ENCODE measurements around the gene ASPSCR1.
"Not testable (repeated sequence)": the region's sequence is repeated elsewhere in the genome, so short reads cannot be mapped to it uniquely, and the experiment has no call there.

ASPSCR1 gene

DNA sequence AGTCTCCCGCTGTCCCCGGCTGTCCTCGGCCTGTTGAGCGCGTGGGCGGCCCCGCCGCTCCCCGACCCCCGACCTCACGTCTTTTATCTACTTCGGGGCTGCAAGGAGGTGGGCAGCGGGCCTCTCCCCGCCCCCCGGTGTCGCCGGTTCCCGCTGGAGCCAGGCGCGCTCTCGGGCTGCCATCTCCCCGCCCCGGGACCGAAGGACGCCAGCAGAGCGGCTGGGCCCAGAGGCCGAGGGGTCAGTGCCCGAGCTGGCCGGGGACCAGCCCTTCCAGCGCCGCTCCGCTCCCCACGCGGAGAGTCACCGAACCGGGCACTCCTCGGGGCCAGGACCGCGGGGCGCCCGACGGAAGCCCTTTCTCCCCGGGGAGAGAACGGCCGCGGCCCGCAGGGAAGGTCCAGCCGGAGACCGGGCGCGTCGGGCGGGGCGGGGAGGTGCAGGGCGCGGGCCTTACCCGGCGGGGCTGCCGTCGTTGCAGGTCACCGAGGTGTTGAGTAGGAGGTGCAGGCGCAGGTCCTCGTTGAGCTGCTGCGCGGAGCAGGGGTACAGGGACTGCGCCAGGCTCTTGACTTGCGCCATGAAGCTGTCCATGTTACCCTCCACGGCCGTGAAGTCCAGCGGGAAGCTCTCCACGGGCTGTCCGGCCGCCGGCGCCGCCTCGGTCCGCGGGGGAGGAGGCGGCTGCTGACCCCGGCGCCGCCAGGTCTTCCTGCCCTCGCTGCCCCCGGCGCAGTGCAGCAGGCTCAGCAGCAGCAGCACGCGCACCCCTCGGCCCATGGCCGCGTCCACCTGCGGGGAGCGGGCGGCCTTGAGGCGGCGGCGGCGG, 17.1 kb upstream of the ASPSCR1 start:
- no peak for DNase-seq

GRCh38 chr17:81961087-81961511, 16.3 kb upstream of the ASPSCR1 start, which contains the start of gene NOTUM:
TSS of gene NOTUM (minus strand) at chr17:81961187. CDS start at chr17:81960909, 278 bp downstream.
- DNase-seq, result no peak

GRCh38 chr17:81961521-81962498, 15.6 kb upstream of the ASPSCR1 start:
- no peak for DNase-seq

- no peak for DNase-seq
Observed at GRCh38 chr17:81962499-81963441, 14.7 kb upstream of the ASPSCR1 start.

GRCh38 chr17:81964081-81964849, 13.2 kb upstream of the ASPSCR1 start:
- DNase-seq, result no peak

DNA sequence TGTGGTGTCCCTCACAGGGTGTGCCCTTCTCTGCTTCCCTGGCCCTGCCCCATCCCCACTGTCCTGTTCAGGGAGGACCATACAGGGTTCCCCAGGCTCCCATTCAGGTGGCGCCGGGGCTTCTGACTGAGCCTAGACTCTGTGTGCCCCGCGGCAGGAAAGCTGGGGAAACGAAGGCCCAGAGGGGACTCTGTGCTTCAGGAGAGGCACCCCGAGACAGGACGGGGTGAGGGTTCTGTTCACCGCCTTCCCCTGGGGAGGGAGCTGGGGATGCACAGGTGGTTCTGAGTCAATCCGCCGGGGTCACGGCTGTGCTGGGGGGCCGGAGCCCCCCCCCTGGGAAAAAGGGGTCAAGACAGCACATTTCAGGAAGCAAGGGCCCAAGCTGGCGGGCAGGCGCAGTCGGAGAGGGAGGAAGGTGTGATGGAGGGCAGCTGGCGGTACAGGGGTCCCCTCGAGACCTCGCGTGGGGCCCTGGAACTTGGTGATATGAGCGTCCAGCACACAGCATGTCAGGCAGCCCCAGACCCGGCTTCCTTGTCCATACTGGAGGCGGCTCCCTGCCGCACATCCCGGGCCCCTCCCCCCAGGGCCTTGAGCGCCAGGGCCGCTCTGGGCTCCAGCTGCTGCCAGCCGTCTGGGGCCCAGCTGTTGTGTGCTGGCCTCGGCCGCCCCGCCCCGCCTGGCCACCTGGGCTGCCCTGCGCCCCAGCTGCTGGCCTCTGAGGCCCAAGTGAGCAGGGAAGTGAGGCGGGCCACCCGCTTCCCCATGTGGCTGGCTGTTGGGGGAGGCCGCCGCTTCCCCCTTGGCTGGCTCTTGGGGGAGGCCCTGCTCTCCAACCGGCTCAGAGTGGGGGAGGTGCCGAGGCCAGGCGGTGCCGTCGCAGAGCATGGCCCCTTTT, 10.8 kb upstream of the ASPSCR1 start:
- no peak for DNase-seq

DNA sequence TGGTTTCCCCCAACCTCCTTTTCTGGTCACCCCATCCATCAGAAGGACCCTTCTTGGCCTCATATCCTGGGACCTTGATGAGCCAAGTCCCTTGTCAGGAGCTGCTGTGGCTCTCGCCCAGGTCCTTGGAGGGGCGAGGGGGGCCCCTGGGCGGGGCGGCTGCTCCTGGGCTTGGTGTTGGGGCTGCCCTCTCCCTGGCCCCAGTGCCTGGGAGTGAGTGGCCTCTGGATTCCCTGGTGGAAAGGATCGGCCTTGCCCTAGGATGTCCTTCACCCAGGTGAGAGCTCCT, 10.2 kb upstream of the ASPSCR1 start:
- no peak for DNase-seq

DNA sequence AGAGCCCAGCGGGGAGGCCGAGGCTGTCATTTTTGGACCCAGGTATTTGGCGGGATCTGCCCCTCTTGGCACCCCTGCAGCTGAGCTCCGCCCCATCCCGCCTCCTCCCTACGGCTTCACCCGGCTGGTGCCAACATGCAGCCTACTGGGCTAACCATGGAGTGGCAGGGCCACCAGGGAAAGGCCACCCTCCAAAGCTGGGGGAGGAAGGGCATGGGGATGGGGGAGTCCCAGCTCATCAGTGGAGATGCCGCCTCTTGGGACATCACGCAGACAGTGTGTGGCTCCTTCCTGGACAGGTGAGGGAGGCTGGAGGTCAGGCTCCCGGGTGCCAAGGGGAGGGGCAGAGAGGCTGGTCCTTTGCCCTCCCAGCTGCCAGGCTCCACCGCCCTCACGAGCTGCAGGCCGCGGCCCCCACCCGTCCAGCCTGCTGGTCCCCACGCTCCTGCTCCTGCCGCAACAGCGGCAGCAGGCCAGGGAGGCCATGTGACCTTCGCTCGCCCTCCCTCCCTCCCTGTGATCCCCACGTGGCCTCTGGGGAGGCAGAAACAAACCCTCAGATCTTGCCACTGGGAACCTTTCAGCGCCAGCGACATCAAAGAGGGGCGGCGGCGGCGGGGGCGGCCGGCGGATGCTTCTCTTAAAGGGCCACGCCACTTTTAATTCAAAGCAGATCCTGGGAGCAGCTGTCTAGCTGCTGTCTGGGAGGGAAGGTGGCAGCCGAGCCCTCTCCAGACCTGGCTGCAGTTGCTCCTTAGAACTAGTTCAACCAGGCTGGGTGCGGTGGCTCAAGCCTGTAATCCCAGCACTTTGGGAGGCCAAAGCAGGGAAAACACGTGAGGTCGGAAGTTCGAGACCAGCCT, 9.7 kb upstream of the ASPSCR1 start:
- peak; percentile 82 for DNase-seq

- DNase-seq, result no peak
Observed at GRCh38 chr17:81968396-81968745, 9.1 kb upstream of the ASPSCR1 start.

DNA sequence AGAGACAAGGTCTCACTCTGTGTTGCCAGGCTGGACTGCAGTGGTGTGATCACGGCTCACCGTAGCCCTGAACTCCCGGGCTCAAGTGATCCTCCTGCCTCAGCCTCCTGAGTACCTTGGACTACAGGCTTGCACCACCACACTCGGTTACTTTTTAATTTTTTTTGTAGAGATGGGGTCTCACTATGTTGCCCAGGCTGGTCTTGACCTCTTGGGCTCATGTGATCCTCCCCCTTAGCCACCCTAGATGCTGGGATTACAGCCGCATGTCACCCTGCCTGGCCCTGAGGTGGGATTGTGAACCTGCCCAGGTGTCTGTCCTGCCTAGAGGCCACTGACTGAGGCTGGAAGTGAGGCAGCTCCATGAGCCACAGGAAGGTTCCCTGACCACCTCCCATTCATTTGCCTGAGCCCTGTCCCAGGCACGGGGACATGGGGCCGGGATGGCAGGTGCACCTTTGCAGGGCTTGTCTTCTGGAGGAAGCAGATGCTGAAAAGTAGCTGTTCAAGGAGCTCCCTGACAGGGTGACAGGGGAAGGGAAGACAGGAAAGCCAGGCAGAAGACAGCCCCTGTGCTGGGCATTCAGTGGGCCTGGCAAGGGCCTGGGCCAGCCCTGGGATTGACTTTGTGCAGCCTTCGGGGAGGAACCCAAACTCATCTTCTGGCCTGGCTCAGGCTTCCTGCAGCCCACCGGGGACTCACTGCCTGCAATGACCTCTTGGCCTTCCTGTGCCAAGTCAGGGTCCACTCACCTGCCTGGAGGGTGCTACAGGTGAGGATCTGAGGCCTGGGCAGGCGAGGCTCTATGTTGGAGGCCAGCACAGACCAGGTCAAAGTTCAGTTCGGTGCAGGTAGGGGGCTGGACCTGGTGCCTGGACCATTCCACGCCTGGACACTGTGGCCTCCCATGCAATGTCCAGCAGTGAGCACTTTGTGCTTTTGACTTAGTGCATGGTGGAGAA, 8.3 kb upstream of the ASPSCR1 start:
- no peak for DNase-seq

GRCh38 chr17:81973432-81973831, 4.0 kb upstream of the ASPSCR1 start:
- no peak for DNase-seq

DNA sequence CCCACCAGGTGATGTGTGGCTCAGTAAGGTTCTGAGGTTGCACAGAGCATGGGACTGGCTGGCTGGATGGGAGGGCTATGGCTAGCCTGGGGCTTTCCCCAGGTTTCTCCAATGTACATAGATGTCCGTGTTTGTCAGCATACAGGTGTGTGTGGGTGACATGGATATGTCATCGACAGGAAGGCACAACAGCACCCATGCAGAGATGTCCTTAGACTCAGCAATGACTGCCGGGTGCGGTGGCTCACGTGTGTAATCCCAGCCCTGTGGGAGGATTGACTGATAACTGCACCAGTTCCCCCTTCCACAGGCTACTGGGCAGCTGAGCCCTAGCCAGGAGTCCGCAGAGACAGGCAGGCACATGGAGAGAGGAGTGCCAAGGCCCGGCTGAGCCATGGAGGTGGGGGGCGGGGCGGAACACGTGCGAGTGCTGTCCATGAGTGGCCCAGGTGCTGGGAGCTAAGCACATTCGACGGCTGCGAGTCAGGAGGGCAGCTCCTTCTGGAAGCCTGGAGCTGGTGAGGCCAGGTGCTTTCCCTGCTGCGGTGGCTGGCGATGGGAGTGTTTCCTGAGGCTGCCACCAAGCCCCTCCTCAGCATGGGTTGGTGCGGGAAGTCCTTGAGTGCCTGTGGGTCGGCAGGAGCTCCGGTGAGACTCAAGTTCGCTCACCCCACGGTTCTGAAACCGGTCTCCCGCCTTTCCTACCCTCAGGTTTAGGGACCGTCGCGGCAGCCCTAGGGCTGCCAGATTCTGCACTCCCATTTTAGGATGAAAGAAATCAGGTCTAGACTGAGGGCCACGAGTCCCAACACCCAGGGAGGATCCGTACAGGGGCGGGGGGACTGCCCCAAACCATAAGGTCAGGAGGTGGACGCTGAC, 858 bp upstream of the ASPSCR1 start:
- no peak for DNase-seq

- no peak for DNase-seq
Observed at GRCh38 chr17:81978524-81979298, 1.3 kb downstream of the ASPSCR1 start.

DNA sequence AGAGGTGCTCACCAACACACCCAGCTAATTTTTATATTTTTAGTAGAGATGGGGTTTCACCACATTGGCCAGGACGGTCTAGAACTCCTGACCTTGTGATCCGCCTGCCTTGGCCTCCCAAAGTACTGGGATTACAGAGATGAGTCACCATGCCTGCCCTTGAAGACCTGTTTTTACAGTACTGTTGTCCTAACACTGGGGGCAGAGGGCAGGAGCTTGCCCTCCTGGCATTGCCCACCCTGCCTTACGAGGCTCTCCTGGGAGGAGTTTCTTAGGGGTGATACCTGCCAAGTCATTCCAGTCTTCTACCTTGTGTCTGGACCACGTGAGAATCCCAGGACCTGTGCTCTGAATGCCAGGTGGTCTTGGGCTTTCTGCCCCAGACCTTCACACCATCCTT, 2.7 kb downstream of the ASPSCR1 start:
- DNase-seq, result no peak

- DNase-seq, result no peak
Observed at GRCh38 chr17:81980707-81981343, 3.4 kb downstream of the ASPSCR1 start.

DNA sequence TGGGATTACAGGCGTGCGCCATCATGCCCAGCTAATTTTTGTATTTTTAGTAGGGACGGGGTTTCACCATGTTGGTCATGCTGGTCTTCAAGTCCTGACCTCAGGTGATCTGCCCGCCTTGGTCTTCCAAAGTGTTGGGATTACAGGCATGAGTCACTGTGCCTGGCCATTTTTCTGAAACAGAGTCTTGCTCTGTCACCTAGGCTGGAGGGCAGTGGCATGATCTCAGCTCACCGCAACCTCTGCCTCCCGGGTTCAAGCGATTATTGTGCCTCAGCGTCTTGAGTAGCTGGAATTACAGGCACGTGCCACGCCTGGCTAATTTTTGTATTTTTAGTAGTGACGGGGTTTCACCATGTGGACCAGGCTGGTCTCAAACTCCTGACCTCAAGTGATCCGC, 4.1 kb downstream of the ASPSCR1 start:
- DNase-seq, result not testable (repeated sequence)
